OCI-LY7 (cell line): ENCODE results near the gene ZNF484. TPM values are rescaled to one million over a fixed set of nuclear protein-coding genes. Genes with fewer than 3 reads are reported as not detected.

Experiments used
- BruUV-seq: library from RNA; stranded (reverse); fragments of 400-500 nt; replicated peaks from 2 replicates; lab custom pipeline; 2021; lab: Mats Ljungman, UMichigan
- CTCF ChIA-PET: fragments of 300-600 bp; sonication (Branson Sonifier 250); formaldehyde crosslinking; loops from one replicate; lab custom pipeline; 2022; ENCODE audit warnings: antibody characterized with exemption; ENCODE audit not compliant: unreplicated experiment; lab: Charles Lee
- POLR2A ChIA-PET: fragments of 300-600 bp; sonication (Branson Sonifier 250); formaldehyde crosslinking; loops from one replicate; lab custom pipeline; 2022; ENCODE audit warnings: antibody characterized with exemption; lab: Charles Lee
- DNase-seq: peaks from one replicate; pipeline ENCODE4 v3.0.0-alpha.2; 2015; ENCODE audit warnings: low spot score
- H2AFZ ChIP-seq: fragments of 200-600 bp; sonication (generic), shearing (Covaris generic); 2 replicates; pipeline ENCODE4 v1.6.1; 2014; ENCODE audit warnings: mild to moderate bottlenecking, antibody characterized with exemption, low read length, moderate library complexity
- H3K27ac ChIP-seq: fragments of 200-600 bp; sonication (generic); 2 replicates; pipeline ENCODE4 v1.5.1; 2014; ENCODE audit warnings: mixed run types, low read depth, mild to moderate bottlenecking, moderate library complexity, low read length, inconsistent platforms; ENCODE audit not compliant: poor library complexity, severe bottlenecking
- H3K36me3 ChIP-seq: fragments of 200-600 bp; sonication (generic); 2 replicates; pipeline ENCODE4 v1.6.1; 2014; ENCODE audit warnings: mild to moderate bottlenecking, antibody characterized with exemption, low read length, moderate library complexity, mixed read lengths; ENCODE audit not compliant: insufficient read depth
- H3K4me1 ChIP-seq: fragments of 200-600 bp; sonication (generic); 2 replicates; pipeline ENCODE4 v1.5.1; 2014; ENCODE audit warnings: mild to moderate bottlenecking, low read length; ENCODE audit not compliant: insufficient read depth, poor library complexity, severe bottlenecking
- H3K4me2 ChIP-seq: fragments of 200-600 bp; sonication (generic); 2 replicates; pipeline ENCODE4 v1.6.1; 2014; ENCODE audit warnings: mild to moderate bottlenecking, low read length
- H3K4me3 ChIP-seq: fragments of 200-600 bp; sonication (generic); 2 replicates; pipeline ENCODE4 v1.5.1; 2014; ENCODE audit warnings: mild to moderate bottlenecking, low read depth, low read length; ENCODE audit not compliant: poor library complexity, severe bottlenecking
- H3K79me2 ChIP-seq: fragments of 200-600 bp; sonication (generic); 2 replicates; pipeline ENCODE4 v1.6.1; 2016; ENCODE audit warnings: low read depth, mild to moderate bottlenecking, low read length, moderate library complexity, mixed read lengths; ENCODE audit not compliant: insufficient read depth
- H3K9me2 ChIP-seq: fragments of 200-600 bp; sonication (generic); 2 replicates; pipeline ENCODE4 v1.6.1; 2016; ENCODE audit warnings: mild to moderate bottlenecking, low read length, mixed read lengths; ENCODE audit not compliant: insufficient read depth
- H3K9me3 ChIP-seq: fragments of 200-600 bp; sonication (generic); 2 replicates; pipeline ENCODE4 v1.6.1; 2014; ENCODE audit warnings: mild to moderate bottlenecking, mixed run types, low read length, mixed read lengths
- H4K20me1 ChIP-seq: fragments of 200-600 bp; sonication (generic); 2 replicates; pipeline ENCODE4 v1.6.1; 2014; ENCODE audit warnings: mild to moderate bottlenecking, antibody characterized with exemption, low read length, moderate library complexity, mixed read lengths; ENCODE audit not compliant: insufficient read depth
- CTCF ChIP-seq: fragments of 200-600 bp; sonication (generic); conservative IDR thresholded peaks from 2 replicates; pipeline ENCODE4 v1.5.1; 2014; ENCODE audit warnings: mild to moderate bottlenecking, antibody characterized with exemption, low read length, moderate library complexity, mixed read lengths
- EZH2phosphoT487 ChIP-seq: fragments of 200-600 bp; sonication (generic); IDR thresholded peaks from 2 replicates; pipeline ENCODE4 v1.6.1; 2018; ENCODE audit warnings: low read depth, borderline replicate concordance, mild to moderate bottlenecking, mixed run types, antibody characterized with exemption, low read length, moderate library complexity, mixed read lengths
- intact Hi-C: fragments of 100-400 bp; cut with micrococcal nuclease; formaldehyde crosslinking; loops from one replicate; pipeline ENCODE4 v1.10.0; 2022; ENCODE audit not compliant: unreplicated experiment
- total RNA-seq, 2 experiments: library from RNA; depleted of rRNA in 1 of 2; stranded (reverse); fragments of >200 nt in 1 of 2; shearing (Covaris generic) in 1 of 2; gene quantifications; 2 replicates each; pipeline ENCODE4 v1.2.3, GENCODE V29; 2014 to 2022

Gene ZNF484
- total RNA-seq, 2 experiments from 2014 or later = 8.0 to 10.1 TPM

GRCh38 chr9:92860867-92861266 is 17.0 kb downstream of the ZNF484 start:
- Histone ChIP-seq H3K9me3 (peaks cover 17% of the 10 kb centered on the region; the same call in 1 of the 2 replicates), H3K4me1 (no peaks in the 10 kb centered on the region), H3K27ac (no peak overlapping the region), H3K9me2 (no peaks in the 10 kb centered on the region), H3K4me3 (no peak overlapping the region), H3K36me3 (peaks cover 66% of the 10 kb centered on the region), H3K79me2 (peaks cover 5% of the 10 kb centered on the region; the same call in 1 of the 2 replicates), H3K4me2 (no peak overlapping the region), H2AFZ (no peak overlapping the region), H4K20me1 (no peaks in the 10 kb centered on the region)
- TF ChIP-seq EZH2phosphoT487 (no peak), CTCF (no peak)
- ChIA-PET POLR2A (interaction anchor here (0.6 to 0.7 kb wide), 3 partner anchors 9 to 468 kb away, joined by 3 to 4 read pairs (median 4); no protein-coding TSS in a partner anchor), CTCF (no interaction called here)
- no peak for DNase-seq
- no TSS peak for BruUV-seq
- intact Hi-C loops = no loop called here

DNA sequence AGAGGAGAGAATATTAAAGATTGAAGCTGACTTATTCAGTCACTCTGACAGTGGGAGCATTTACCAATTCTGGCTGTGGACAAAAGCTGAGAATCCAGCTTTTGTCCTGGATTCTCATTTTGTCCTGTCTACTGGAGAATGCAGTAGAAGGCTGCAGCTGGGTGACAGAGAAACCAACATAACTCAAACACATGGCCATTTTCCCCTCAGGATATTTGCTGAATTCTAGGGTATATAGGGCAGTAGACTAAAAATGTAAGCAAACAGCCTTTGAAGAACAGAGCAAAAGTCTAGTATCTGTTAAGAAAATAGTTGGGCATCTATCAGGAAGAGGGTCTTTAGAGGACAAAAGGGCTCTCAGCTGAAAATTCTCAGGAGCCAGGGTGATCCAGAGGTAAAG is 20.6 kb downstream of the ZNF484 start:
- Histone ChIP-seq H3K4me1 (no peaks in the 10 kb centered on the region), H4K20me1 (no peaks in the 10 kb centered on the region), H3K9me3 (peaks cover 17% of the 10 kb centered on the region; the same call in 1 of the 2 replicates), H3K4me3 (no peak overlapping the region), H3K4me2 (no peak overlapping the region), H3K79me2 (0 out of 2 replicates have a peak, but pooled peaks cover 5% of the 10 kb centered on the region), H3K27ac (no peak overlapping the region), H3K9me2 (no peaks in the 10 kb centered on the region), H2AFZ (no peak overlapping the region), H3K36me3 (peaks cover 78% of the 10 kb centered on the region)
- intact Hi-C loops = no loop called here
- no TSS peak for BruUV-seq
- POLR2A ChIA-PET = no interaction called here
- no peak for DNase-seq
- CTCF ChIA-PET = no interaction called here
- TF ChIP-seq EZH2phosphoT487 (no peak), CTCF (no peak)

GRCh38 chr9:92853716-92854115 is 24.1 kb downstream of the ZNF484 start:
- CTCF ChIA-PET = no interaction called here
- Histone ChIP-seq H4K20me1 (no peaks in the 10 kb centered on the region), H3K4me1 (no peaks in the 10 kb centered on the region), H3K4me2 (no peak overlapping the region), H3K9me3 (0 out of 2 replicates have a peak, but pooled peaks cover 7% of the 10 kb centered on the region), H3K9me2 (no peaks in the 10 kb centered on the region), H3K27ac (no peak overlapping the region), H3K79me2 (no peaks in the 10 kb centered on the region), H3K36me3 (peaks cover 83% of the 10 kb centered on the region), H3K4me3 (no peak overlapping the region), H2AFZ (no peak overlapping the region)
- no peak for DNase-seq
- TF ChIP-seq EZH2phosphoT487 = no peak
- TF ChIP-seq CTCF = no peak
- intact Hi-C loops = no loop called here
- BruUV-seq = no TSS peak
- POLR2A ChIA-PET = no interaction called here
